Activated T-cell treated with anti-CD3 and anti-CD28 coated beads, Interleukin-2, amount 50 U/mL, for 24 hours (primary cell): ENCODE data around the gene JPT1.

ENCODE experiments used
- DNase-seq: peaks from one replicate; pipeline ENCODE4 v3.0.0-alpha.2; 2020
- H3K27ac Mint-ChIP-seq: 2 replicates; pipeline ENCODE4 v1.8.0; 2020; ENCODE audit warnings: mild to moderate bottlenecking, mixed read lengths
- H3K27me3 Mint-ChIP-seq: 2 replicates; pipeline ENCODE4 v1.8.0; 2020; ENCODE audit warnings: mixed read lengths
- H3K36me3 Mint-ChIP-seq: 2 replicates; pipeline ENCODE4 v1.8.0; 2020; ENCODE audit warnings: low read depth, mixed read lengths
- H3K4me1 Mint-ChIP-seq: 2 replicates; pipeline ENCODE4 v1.8.0; 2020; ENCODE audit warnings: low read depth, mixed read lengths
- H3K4me3 Mint-ChIP-seq: 2 replicates; pipeline ENCODE4 v1.8.0; 2020; ENCODE audit warnings: mild to moderate bottlenecking, moderate library complexity, mixed read lengths
- H3K9me3 Mint-ChIP-seq: 2 replicates; pipeline ENCODE4 v1.8.0; 2020; ENCODE audit warnings: mixed read lengths

The JPT1 gene

GRCh38 chr17:75109407-75110233 is 44.7 kb downstream of the JPT1 start, which contains the start of gene ARMC7:
TSS of gene ARMC7 (plus strand) at chr17:75109969. CDS start at chr17:75110289, 320 bp downstream.
- peak; percentile 97 for DNase-seq
- Mint-ChIP-seq H3K36me3 (peaks cover 17% of the 10 kb centered on the region), H3K9me3 (no peaks in the 10 kb centered on the region), H3K27me3 (no peaks in the 10 kb centered on the region), H3K27ac (peak within 1 kb of the TSS; percentile 94), H3K4me3 (peak within 1 kb of the TSS; percentile 90), H3K4me1 (peaks cover 36% of the 10 kb centered on the region)

GRCh38 chr17:75109046-75109406 is 45.3 kb downstream of the JPT1 start:
- Mint-ChIP-seq H3K4me1 (peaks cover 30% of the 10 kb centered on the region), H3K36me3 (peaks cover 11% of the 10 kb centered on the region), H3K27ac (peak overlapping the region; percentile 79), H3K27me3 (no peaks in the 10 kb centered on the region), H3K9me3 (no peaks in the 10 kb centered on the region), H3K4me3 (peak overlapping the region; percentile 90)
- DNase-seq = peak; percentile 53

- Mint-ChIP-seq H3K4me3 (peak overlapping the region; percentile 90), H3K9me3 (no peaks in the 10 kb centered on the region), H3K27me3 (no peaks in the 10 kb centered on the region), H3K36me3 (peaks cover 10% of the 10 kb centered on the region), H3K4me1 (peaks cover 27% of the 10 kb centered on the region), H3K27ac (no peak overlapping the region)
- no peak for DNase-seq
These were observed 46.1 kb downstream of the JPT1 start for GRCh38 chr17:75108193-75108592.

- Mint-ChIP-seq H3K4me3 (no peak overlapping the region), H3K27ac (no peak overlapping the region), H3K9me3 (no peaks in the 10 kb centered on the region), H3K27me3 (no peaks in the 10 kb centered on the region), H3K4me1 (peaks cover 11% of the 10 kb centered on the region), H3K36me3 (peaks cover 3% of the 10 kb centered on the region)
- DNase-seq = no peak
These were observed 48.9 kb downstream of the JPT1 start for GRCh38 chr17:75105126-75106080.

- peaks cover 1% of the 10 kb centered on the region for H3K36me3 Mint-ChIP-seq
- H3K27ac Mint-ChIP-seq = peak overlapping the region; percentile 55
- no peak overlapping the region for H3K4me3 Mint-ChIP-seq
- DNase-seq = no peak
- no peaks in the 10 kb centered on the region for H3K27me3 Mint-ChIP-seq
- no peaks in the 10 kb centered on the region for H3K9me3 Mint-ChIP-seq
- H3K4me1 Mint-ChIP-seq = peaks cover 5% of the 10 kb centered on the region
These were observed 50.4 kb downstream of the JPT1 start for GRCh38 chr17:75103601-75104554.

GRCh38 chr17:75102385-75102821 is 51.9 kb downstream of the JPT1 start:
- DNase-seq = no peak
- Mint-ChIP-seq H3K9me3 (no peaks in the 10 kb centered on the region), H3K36me3 (peaks cover 1% of the 10 kb centered on the region), H3K4me3 (no peak overlapping the region), H3K4me1 (no peaks in the 10 kb centered on the region), H3K27me3 (no peaks in the 10 kb centered on the region), H3K27ac (no peak overlapping the region)

- H3K4me1 Mint-ChIP-seq = peaks cover 3% of the 10 kb centered on the region
- no peaks in the 10 kb centered on the region for H3K27me3 Mint-ChIP-seq
- no peaks in the 10 kb centered on the region for H3K9me3 Mint-ChIP-seq
- H3K4me3 Mint-ChIP-seq = no peak overlapping the region
- DNase-seq = no peak
- H3K36me3 Mint-ChIP-seq = no peaks in the 10 kb centered on the region
- no peak overlapping the region for H3K27ac Mint-ChIP-seq
These were observed 54.3 kb downstream of the JPT1 start for GRCh38 chr17:75099881-75100595.

- Mint-ChIP-seq H3K27ac (no peak overlapping the region), H3K9me3 (no peaks in the 10 kb centered on the region), H3K27me3 (no peaks in the 10 kb centered on the region), H3K4me3 (no peak overlapping the region), H3K36me3 (no peaks in the 10 kb centered on the region), H3K4me1 (peaks cover 3% of the 10 kb centered on the region)
- DNase-seq = no peak
These were observed 55.5 kb downstream of the JPT1 start for GRCh38 chr17:75098861-75099260.

GRCh38 chr17:75097865-75098264 is 56.4 kb downstream of the JPT1 start:
- H3K4me1 Mint-ChIP-seq = peaks cover 3% of the 10 kb centered on the region
- no peaks in the 10 kb centered on the region for H3K27me3 Mint-ChIP-seq
- H3K36me3 Mint-ChIP-seq = no peaks in the 10 kb centered on the region
- H3K27ac Mint-ChIP-seq = no peak overlapping the region
- no peaks in the 10 kb centered on the region for H3K9me3 Mint-ChIP-seq
- DNase-seq = no peak
- no peak overlapping the region for H3K4me3 Mint-ChIP-seq

- no peaks in the 10 kb centered on the region for H3K36me3 Mint-ChIP-seq
- H3K27me3 Mint-ChIP-seq = no peaks in the 10 kb centered on the region
- DNase-seq = no peak
- no peak overlapping the region for H3K27ac Mint-ChIP-seq
- H3K9me3 Mint-ChIP-seq = no peaks in the 10 kb centered on the region
- peaks cover 8% of the 10 kb centered on the region for H3K4me1 Mint-ChIP-seq
- H3K4me3 Mint-ChIP-seq = no peak overlapping the region
These were observed 58.2 kb downstream of the JPT1 start for GRCh38 chr17:75096082-75096625.

- Mint-ChIP-seq H3K9me3 (no peaks in the 10 kb centered on the region), H3K27ac (no peak overlapping the region), H3K4me3 (no peak overlapping the region), H3K4me1 (peaks cover 17% of the 10 kb centered on the region), H3K36me3 (no peaks in the 10 kb centered on the region), H3K27me3 (no peaks in the 10 kb centered on the region)
- DNase-seq = no peak
These were observed 59.4 kb downstream of the JPT1 start for GRCh38 chr17:75094871-75095399.

- Mint-ChIP-seq H3K9me3 (no peaks in the 10 kb centered on the region), H3K27ac (no peak overlapping the region), H3K4me1 (peaks cover 30% of the 10 kb centered on the region), H3K27me3 (no peaks in the 10 kb centered on the region), H3K36me3 (no peaks in the 10 kb centered on the region), H3K4me3 (no peak overlapping the region)
- DNase-seq = no peak
These were observed 60.7 kb downstream of the JPT1 start for GRCh38 chr17:75093548-75094158.
